Trophoblast cell (in vitro differentiated cells and primary cell): ENCODE measurements around the gene NUCB2.

Experiments
- DNase-seq, 2 donors: peaks; one replicate each; pipeline ENCODE4 v3.0.0-alpha.2; 2016
- H2AFZ ChIP-seq: 2 replicates; pipeline ENCODE4 v1.6.1; 2013; ENCODE audit warnings: low read length, moderate library complexity, mild to moderate bottlenecking; ENCODE audit not compliant: insufficient read depth, poor library complexity
- H2AK5ac ChIP-seq: 2 replicates; pipeline ENCODE4 v1.6.1; 2013; ENCODE audit warnings: mild to moderate bottlenecking, low read length
- H2BK120ac ChIP-seq: 2 replicates; pipeline ENCODE4 v1.6.1; 2013; ENCODE audit warnings: low read length, mild to moderate bottlenecking, moderate library complexity; ENCODE audit not compliant: insufficient read depth, poor library complexity
- H2BK12ac ChIP-seq: 2 replicates; pipeline ENCODE4 v1.6.1; 2013; ENCODE audit warnings: mild to moderate bottlenecking, low read length, moderate library complexity
- H2BK5ac ChIP-seq: 2 replicates; pipeline ENCODE4 v1.6.1; 2013; ENCODE audit warnings: low read length, low read depth, moderate library complexity, mild to moderate bottlenecking; ENCODE audit not compliant: poor library complexity
- H3K14ac ChIP-seq: 2 replicates; pipeline ENCODE4 v1.6.1; 2013; ENCODE audit warnings: mild to moderate bottlenecking, low read length
- H3K18ac ChIP-seq: 2 replicates; pipeline ENCODE4 v1.6.1; 2013; ENCODE audit warnings: mild to moderate bottlenecking, low read length
- H3K23ac ChIP-seq: 2 replicates; pipeline ENCODE4 v1.6.1; 2013; ENCODE audit warnings: low read length
- H3K27ac ChIP-seq: 2 replicates; pipeline ENCODE4 v1.5.1; 2013; ENCODE audit warnings: low read depth, mild to moderate bottlenecking, inconsistent platforms, low read length, moderate library complexity
- H3K27me3 ChIP-seq: 2 replicates; pipeline ENCODE4 v1.6.1; 2013; ENCODE audit warnings: inconsistent platforms, mild to moderate bottlenecking, low read length, moderate library complexity; ENCODE audit not compliant: insufficient read depth
- H3K36me3 ChIP-seq, 2 experiments: 1 replicate in 1 of 2; 2 replicates in 1 of 2; pipeline ENCODE4 v1.6.1; 2013; ENCODE audit warnings: low read length in 2 of 2, mild to moderate bottlenecking in 2 of 2, moderate library complexity in 1 of 2; ENCODE audit not compliant: insufficient read depth in 2 of 2, control insufficient read depth in 1 of 2
- H3K4ac ChIP-seq: 2 replicates; pipeline ENCODE4 v1.6.1; 2013; ENCODE audit warnings: low read depth, mild to moderate bottlenecking, low read length, moderate library complexity
- H3K4me1 ChIP-seq, 2 experiments: 1 replicate in 1 of 2; 2 replicates in 1 of 2; pipeline ENCODE4 v1.6.1; 2013; ENCODE audit warnings: low read length in 2 of 2, mild to moderate bottlenecking in 2 of 2, moderate library complexity in 1 of 2; ENCODE audit not compliant: insufficient read depth in 2 of 2, control insufficient read depth in 1 of 2
- H3K4me2 ChIP-seq: 2 replicates; pipeline ENCODE4 v1.6.1; 2013; ENCODE audit warnings: inconsistent platforms, mild to moderate bottlenecking, low read length, moderate library complexity
- H3K4me3 ChIP-seq: 2 replicates; pipeline ENCODE4 v1.5.1; 2013; ENCODE audit warnings: mild to moderate bottlenecking, low read depth, low read length, inconsistent platforms
- H3K79me1 ChIP-seq: one replicate; pipeline ENCODE4 v1.6.1; 2013; ENCODE audit warnings: low read length
- H3K79me2 ChIP-seq: 2 replicates; pipeline ENCODE4 v1.6.1; 2013; ENCODE audit warnings: low read length, mild to moderate bottlenecking; ENCODE audit not compliant: control insufficient read depth, insufficient read depth, poor library complexity
- H3K9ac ChIP-seq: 2 replicates; pipeline ENCODE4 v1.6.1; 2013; ENCODE audit warnings: mild to moderate bottlenecking, low read length
- H3K9me3 ChIP-seq: 2 replicates; pipeline ENCODE4 v1.6.1; 2013; ENCODE audit warnings: low read depth, mild to moderate bottlenecking, control low read depth, inconsistent platforms, low read length; ENCODE audit not compliant: insufficient read depth
- H4K12ac ChIP-seq: 2 replicates; pipeline ENCODE4 v1.6.1; 2013; ENCODE audit warnings: low read depth, mild to moderate bottlenecking, low read length, moderate library complexity
- H4K8ac ChIP-seq: 2 replicates; pipeline ENCODE4 v1.6.1; 2013; ENCODE audit warnings: low read depth, mild to moderate bottlenecking, low read length, moderate library complexity
- H4K91ac ChIP-seq: one replicate; pipeline ENCODE4 v1.6.1; 2013; ENCODE audit warnings: low read depth, mild to moderate bottlenecking, low read length, moderate library complexity
- WGBS: extraction: QIAGEN DNeasy Blood & Tissue Kit; methylation state at CpG from one replicate; pipeline ENCODE4 v1.1.7; 2013; ENCODE audit warnings: missing lambda C conversion rate; ENCODE audit not compliant: insufficient read length, insufficient coverage; ENCODE audit errors: extremely low coverage; 5-methylcytosine and 5-hydroxymethylcytosine counted together

NUCB2 gene

GRCh38 chr11:17252704-17253103, 23.8 kb upstream of the NUCB2 start:
- no peak overlapping the region for H4K12ac ChIP-seq
- no peak overlapping the region for H2AK5ac ChIP-seq
- no peak overlapping the region for H3K27ac ChIP-seq
- H3K4me2 ChIP-seq: no peak overlapping the region
- no peaks in the 10 kb centered on the region for H3K79me2 ChIP-seq
- no peak for DNase-seq
- H2BK120ac ChIP-seq: no peak overlapping the region
- H4K91ac ChIP-seq: no peak overlapping the region
- no peak overlapping the region for H3K14ac ChIP-seq
- H3K9me3 ChIP-seq: no peaks in the 10 kb centered on the region
- H3K4ac ChIP-seq: no peak overlapping the region
- H3K23ac ChIP-seq: no peak overlapping the region
- H2BK12ac ChIP-seq: no peak overlapping the region
- H3K27me3 ChIP-seq: no peaks in the 10 kb centered on the region
- WGBS: no CpG with 5 or more reads among the region's 4 CpGs
- no peak overlapping the region for H4K8ac ChIP-seq
- H3K36me3 ChIP-seq: no peaks in the 10 kb centered on the region
- no peak overlapping the region for H2BK5ac ChIP-seq
- no peak overlapping the region for H3K9ac ChIP-seq
- H2AFZ ChIP-seq: no peak overlapping the region
- no peaks in the 10 kb centered on the region for H3K4me1 ChIP-seq
- H3K18ac ChIP-seq: no peak overlapping the region
- H3K4me3 ChIP-seq: no peak overlapping the region
- H3K79me1 ChIP-seq: no peaks in the 10 kb centered on the region

GRCh38 chr11:17256512-17256911, 20.0 kb upstream of the NUCB2 start:
- Histone ChIP-seq H3K4me1 (no peaks in the 10 kb centered on the region), H3K27ac (no peak overlapping the region), H3K79me1 (no peaks in the 10 kb centered on the region), H2AFZ (no peak overlapping the region), H3K9ac (no peak overlapping the region), H4K91ac (no peak overlapping the region), H2BK12ac (no peak overlapping the region), H2BK120ac (no peak overlapping the region), H4K8ac (no peak overlapping the region), H3K14ac (no peak overlapping the region), H3K79me2 (no peaks in the 10 kb centered on the region), H2AK5ac (no peak overlapping the region), H3K18ac (no peak overlapping the region), H2BK5ac (no peak overlapping the region), H3K4ac (no peak overlapping the region), H3K36me3 (no peaks in the 10 kb centered on the region), H3K4me2 (no peak overlapping the region), H3K23ac (no peak overlapping the region), H3K27me3 (no peaks in the 10 kb centered on the region), H4K12ac (no peak overlapping the region), H3K4me3 (no peak overlapping the region), H3K9me3 (no peaks in the 10 kb centered on the region)
- no CpG with 5 or more reads among the region's 3 CpGs for WGBS
- peak in 1 of 2 donors; percentile 75 for DNase-seq

GRCh38 chr11:17257196-17257595, 19.3 kb upstream of the NUCB2 start:
- no peak overlapping the region for H3K14ac ChIP-seq
- H3K23ac ChIP-seq: no peak overlapping the region
- no CpG with 5 or more reads among the region's 1 CpG for WGBS
- peak in 1 of 2 donors; percentile 38 for DNase-seq
- no peak overlapping the region for H3K9ac ChIP-seq
- H2BK5ac ChIP-seq: no peak overlapping the region
- no peak overlapping the region for H3K4ac ChIP-seq
- no peaks in the 10 kb centered on the region for H3K79me2 ChIP-seq
- H3K27me3 ChIP-seq: no peaks in the 10 kb centered on the region
- H4K91ac ChIP-seq: no peak overlapping the region
- no peak overlapping the region for H4K12ac ChIP-seq
- no peak overlapping the region for H2AK5ac ChIP-seq
- no peak overlapping the region for H3K4me2 ChIP-seq
- no peak overlapping the region for H3K27ac ChIP-seq
- no peaks in the 10 kb centered on the region for H3K9me3 ChIP-seq
- no peaks in the 10 kb centered on the region for H3K36me3 ChIP-seq
- H3K4me1 ChIP-seq: no peaks in the 10 kb centered on the region
- no peak overlapping the region for H3K18ac ChIP-seq
- H3K4me3 ChIP-seq: no peak overlapping the region
- H2BK12ac ChIP-seq: no peak overlapping the region
- no peaks in the 10 kb centered on the region for H3K79me1 ChIP-seq
- H2AFZ ChIP-seq: no peak overlapping the region
- no peak overlapping the region for H4K8ac ChIP-seq
- no peak overlapping the region for H2BK120ac ChIP-seq

GRCh38 chr11:17258670-17259069, 17.9 kb upstream of the NUCB2 start:
- Histone ChIP-seq H2BK12ac (no peak overlapping the region), H3K18ac (no peak overlapping the region), H3K9me3 (no peaks in the 10 kb centered on the region), H3K36me3 (no peaks in the 10 kb centered on the region), H2AK5ac (no peak overlapping the region), H3K79me2 (no peaks in the 10 kb centered on the region), H3K23ac (no peak overlapping the region), H2AFZ (no peak overlapping the region), H3K27me3 (no peaks in the 10 kb centered on the region), H2BK120ac (no peak overlapping the region), H3K4me1 (no peaks in the 10 kb centered on the region), H2BK5ac (no peak overlapping the region), H3K27ac (no peak overlapping the region), H3K14ac (no peak overlapping the region), H3K4me2 (no peak overlapping the region), H4K12ac (no peak overlapping the region), H3K4ac (no peak overlapping the region), H3K9ac (no peak overlapping the region), H4K8ac (no peak overlapping the region), H3K4me3 (no peak overlapping the region), H3K79me1 (no peaks in the 10 kb centered on the region), H4K91ac (no peak overlapping the region)
- no peak for DNase-seq
